IPS-20b (cell line): ENCODE data around the gene MYRFL.
"Not testable (repeated sequence)": the region's sequence is repeated elsewhere in the genome, so short reads cannot be mapped to it uniquely, and the experiment has no call there.

Experiments used
- H3K27ac ChIP-seq: one replicate; pipeline ENCODE4 v1.5.1; 2013; ENCODE audit warnings: low read length
- H3K27me3 ChIP-seq: 2 replicates; pipeline ENCODE4 v1.6.1; 2013; ENCODE audit warnings: mild to moderate bottlenecking, low read length, inconsistent platforms; ENCODE audit not compliant: insufficient read depth
- H3K36me3 ChIP-seq: 2 replicates; pipeline ENCODE4 v1.6.1; 2013; ENCODE audit warnings: low read depth, mild to moderate bottlenecking, inconsistent platforms, low read length, moderate library complexity; ENCODE audit not compliant: insufficient read depth
- H3K4me1 ChIP-seq: 2 replicates; pipeline ENCODE4 v1.6.1; 2013; ENCODE audit warnings: mild to moderate bottlenecking, control low read depth, inconsistent platforms, low read length, moderate library complexity; ENCODE audit not compliant: insufficient read depth
- H3K4me3 ChIP-seq: 2 replicates; pipeline ENCODE4 v1.5.1; 2013; ENCODE audit warnings: mild to moderate bottlenecking, low read length, inconsistent platforms
- H3K9ac ChIP-seq: 2 replicates; pipeline ENCODE4 v1.6.1; 2013; ENCODE audit warnings: low read depth, mild to moderate bottlenecking, inconsistent platforms, low read length, moderate library complexity
- H3K9me3 ChIP-seq: 2 replicates; pipeline ENCODE4 v1.6.1; 2013; ENCODE audit warnings: mild to moderate bottlenecking, low read depth, low read length, inconsistent platforms; ENCODE audit not compliant: insufficient read depth

MYRFL gene

GRCh38 chr12:69824966-69825560 is at the start of gene MYRFL:
TSS of gene MYRFL (plus strand) at chr12:69825227. CDS start at chr12:69825518, 291 bp downstream.
- Histone ChIP-seq H3K4me1 (peaks cover 5% of the 10 kb centered on the region; the same call in 1 of the 2 replicates), H3K9me3 (no peaks in the 10 kb centered on the region), H3K27me3 (no peaks in the 10 kb centered on the region), H3K4me3 (no peak within 1 kb of the TSS), H3K9ac (no peak within 1 kb of the TSS), H3K36me3 (no peaks in the 10 kb centered on the region), H3K27ac (no peak within 1 kb of the TSS)

GRCh38 chr12:69779928-69780327 is 45.1 kb upstream of the MYRFL start:
- no peaks in the 10 kb centered on the region for H3K9me3 ChIP-seq
- H3K27me3 ChIP-seq = no peaks in the 10 kb centered on the region
- H3K36me3 ChIP-seq = no peaks in the 10 kb centered on the region
- no peak overlapping the region for H3K9ac ChIP-seq
- H3K27ac ChIP-seq = no peak overlapping the region
- no peak overlapping the region for H3K4me3 ChIP-seq
- no peaks in the 10 kb centered on the region for H3K4me1 ChIP-seq

GRCh38 chr12:69783365-69783764 is 41.7 kb upstream of the MYRFL start:
- no peak overlapping the region for H3K9ac ChIP-seq
- H3K36me3 ChIP-seq = 0 out of 2 replicates have a peak, but pooled peaks cover 4% of the 10 kb centered on the region
- no peaks in the 10 kb centered on the region for H3K4me1 ChIP-seq
- no peaks in the 10 kb centered on the region for H3K27me3 ChIP-seq
- no peaks in the 10 kb centered on the region for H3K9me3 ChIP-seq
- no peak overlapping the region for H3K4me3 ChIP-seq
- H3K27ac ChIP-seq = no peak overlapping the region

- Histone ChIP-seq H3K27me3 (no peaks in the 10 kb centered on the region), H3K9ac (no peak overlapping the region), H3K27ac (no peak overlapping the region), H3K4me3 (no peak overlapping the region), H3K36me3 (0 out of 2 replicates have a peak, but pooled peaks cover 4% of the 10 kb centered on the region), H3K4me1 (no peaks in the 10 kb centered on the region), H3K9me3 (peaks cover 15% of the 10 kb centered on the region; the same call in 1 of the 2 replicates)
Observed at GRCh38 chr12:69789351-69789750, 35.7 kb upstream of the MYRFL start.

- Histone ChIP-seq H3K27ac (no peak overlapping the region), H3K27me3 (no peaks in the 10 kb centered on the region), H3K9me3 (peaks cover 15% of the 10 kb centered on the region; the same call in 1 of the 2 replicates), H3K9ac (no peak overlapping the region), H3K36me3 (peaks cover 15% of the 10 kb centered on the region), H3K4me1 (no peaks in the 10 kb centered on the region), H3K4me3 (no peak overlapping the region)
Observed at GRCh38 chr12:69792533-69792932, 32.5 kb upstream of the MYRFL start.

GRCh38 chr12:69807101-69807897 is 17.7 kb upstream of the MYRFL start:
- not testable (repeated sequence) for H3K4me1 ChIP-seq, H3K9ac ChIP-seq, H3K27ac ChIP-seq, H3K27me3 ChIP-seq, H3K4me3 ChIP-seq
- Histone ChIP-seq H3K9me3 (peaks cover 16% of the 10 kb centered on the region), H3K36me3 (peaks cover 13% of the 10 kb centered on the region)

- no peaks in the 10 kb centered on the region for H3K27me3 ChIP-seq
- H3K9ac ChIP-seq = no peak overlapping the region
- H3K4me3 ChIP-seq = no peak overlapping the region
- peaks cover 13% of the 10 kb centered on the region for H3K36me3 ChIP-seq
- no peaks in the 10 kb centered on the region for H3K4me1 ChIP-seq
- H3K27ac ChIP-seq = no peak overlapping the region
- H3K9me3 ChIP-seq = peaks cover 16% of the 10 kb centered on the region
Observed at GRCh38 chr12:69810870-69811498, 14.0 kb upstream of the MYRFL start.

- Histone ChIP-seq H3K36me3 (peaks cover 5% of the 10 kb centered on the region), H3K9me3 (peaks cover 4% of the 10 kb centered on the region), H3K4me1 (no peaks in the 10 kb centered on the region; the same call in 1 of the 2 replicates), H3K4me3 (no peak overlapping the region), H3K27ac (no peak overlapping the region), H3K27me3 (no peaks in the 10 kb centered on the region), H3K9ac (no peak overlapping the region)
Observed at GRCh38 chr12:69816082-69816481, 8.9 kb upstream of the MYRFL start.

- no peak overlapping the region for H3K4me3 ChIP-seq
- H3K9me3 ChIP-seq = no peaks in the 10 kb centered on the region
- H3K27me3 ChIP-seq = no peaks in the 10 kb centered on the region
- peaks cover 5% of the 10 kb centered on the region; the same call in 1 of the 2 replicates for H3K4me1 ChIP-seq
- H3K36me3 ChIP-seq = no peaks in the 10 kb centered on the region
- no peak overlapping the region for H3K9ac ChIP-seq
- no peak overlapping the region for H3K27ac ChIP-seq
Observed at GRCh38 chr12:69821032-69821455, 4.0 kb upstream of the MYRFL start.

- Histone ChIP-seq H3K9ac (no peak overlapping the region), H3K36me3 (no peaks in the 10 kb centered on the region), H3K9me3 (no peaks in the 10 kb centered on the region), H3K27ac (no peak overlapping the region), H3K4me1 (peaks cover 5% of the 10 kb centered on the region; the same call in 1 of the 2 replicates), H3K27me3 (no peaks in the 10 kb centered on the region), H3K4me3 (no peak overlapping the region)
Observed at GRCh38 chr12:69821456-69822159, 3.4 kb upstream of the MYRFL start.

- Histone ChIP-seq H3K4me1 (peaks cover 5% of the 10 kb centered on the region; the same call in 1 of the 2 replicates), H3K36me3 (no peaks in the 10 kb centered on the region), H3K27ac (no peak overlapping the region), H3K9ac (no peak overlapping the region), H3K27me3 (no peaks in the 10 kb centered on the region), H3K9me3 (no peaks in the 10 kb centered on the region), H3K4me3 (no peak overlapping the region)
Observed at GRCh38 chr12:69822201-69822860, 2.7 kb upstream of the MYRFL start.
